Stimulated activated CD4-positive, alpha-beta T cell treated with anti-CD3 and anti-CD28 coated beads, Interleukin-15, amount 100 ng/mL, for 48 hours (primary cell): ENCODE results near the gene RAG2.

ENCODE experiments used
- DNase-seq, 2 donors: peaks; one replicate each; pipeline ENCODE4 v3.0.0-alpha.2; 2020; ENCODE audit warnings: low read depth in 2 of 2

The RAG2 gene

DNA sequence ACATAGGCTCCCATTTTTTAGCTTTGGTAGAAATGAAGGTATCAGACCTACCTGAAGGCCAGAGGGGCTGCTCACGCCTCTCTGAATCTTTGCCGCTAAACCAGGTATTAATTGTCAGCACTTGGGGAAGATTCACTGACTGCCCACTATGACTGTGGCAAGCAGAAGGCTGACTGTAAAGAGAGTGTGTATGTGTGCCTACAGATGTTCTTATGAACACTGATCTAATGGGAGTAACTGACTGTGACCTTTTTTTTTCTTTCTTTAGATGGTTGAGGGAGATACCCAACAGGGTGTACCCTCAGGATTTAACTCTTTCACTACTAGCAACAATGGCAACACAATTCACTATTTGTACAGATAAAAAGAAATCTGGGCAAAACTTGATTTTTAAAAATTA is at the start of gene RAG2:
Gene RAG2, minus strand, starts transcription at position 186 of the 400 bp plus-strand sequence. CDS start 4,068 bp downstream, outside the sequence.
- no peak for DNase-seq

DNA sequence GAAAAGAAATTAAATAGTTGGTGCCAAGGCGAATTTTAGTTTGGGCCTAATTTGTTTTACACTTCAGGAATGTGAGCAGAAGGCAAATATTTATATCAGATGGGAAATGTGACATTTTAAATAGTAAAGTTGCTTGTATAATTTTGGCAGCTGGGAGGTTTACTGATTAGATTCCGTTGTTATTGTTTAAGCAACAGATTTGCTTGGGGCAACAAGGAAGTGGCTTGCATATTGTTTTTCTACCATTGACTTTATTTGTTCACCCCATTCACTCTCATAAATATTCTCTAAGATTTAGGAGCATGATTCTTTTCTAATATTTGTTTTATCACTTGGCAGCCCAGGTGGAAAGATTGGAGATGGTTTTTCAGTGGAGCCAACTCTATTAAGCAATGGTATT is 40.5 kb upstream of the RAG2 start:
- no peak for DNase-seq

DNA sequence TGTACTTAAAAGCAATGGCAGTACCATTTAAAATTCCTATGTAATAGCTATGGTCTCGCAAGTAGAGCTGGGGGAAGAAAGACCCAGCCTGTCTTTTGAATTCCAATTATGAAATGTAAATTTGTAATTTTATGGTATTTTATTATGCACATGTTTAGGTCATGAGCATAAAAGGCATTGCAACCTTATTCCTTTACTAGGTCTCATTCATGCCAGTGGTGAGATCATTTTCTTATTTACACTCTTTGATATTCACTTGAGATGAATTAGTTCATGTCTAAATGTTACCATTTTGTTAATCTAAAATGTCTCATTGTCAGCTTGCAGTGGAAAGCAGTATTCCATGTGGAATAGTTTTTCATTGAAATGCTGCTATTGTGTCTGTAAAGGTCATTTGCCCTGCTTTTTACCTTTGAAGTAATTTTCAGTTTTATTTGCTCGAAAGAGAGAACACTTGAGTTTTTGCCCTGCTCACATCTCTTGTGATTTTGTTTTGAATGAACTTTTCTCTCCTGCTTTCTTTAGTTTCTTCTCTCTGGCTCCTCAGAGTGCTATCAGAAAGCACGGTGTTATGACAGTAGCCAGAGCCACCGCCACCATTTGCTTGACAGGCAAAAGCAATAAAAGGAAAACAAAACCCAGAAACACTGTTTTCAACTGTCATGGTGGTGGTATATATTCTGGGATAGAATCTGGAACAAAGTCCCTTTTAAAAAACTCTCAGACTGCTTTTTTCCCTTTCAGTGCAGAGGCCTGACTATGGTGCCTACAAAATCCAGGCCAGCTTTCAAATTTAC is 37.2 kb upstream of the RAG2 start:
- DNase-seq = no peak

DNA sequence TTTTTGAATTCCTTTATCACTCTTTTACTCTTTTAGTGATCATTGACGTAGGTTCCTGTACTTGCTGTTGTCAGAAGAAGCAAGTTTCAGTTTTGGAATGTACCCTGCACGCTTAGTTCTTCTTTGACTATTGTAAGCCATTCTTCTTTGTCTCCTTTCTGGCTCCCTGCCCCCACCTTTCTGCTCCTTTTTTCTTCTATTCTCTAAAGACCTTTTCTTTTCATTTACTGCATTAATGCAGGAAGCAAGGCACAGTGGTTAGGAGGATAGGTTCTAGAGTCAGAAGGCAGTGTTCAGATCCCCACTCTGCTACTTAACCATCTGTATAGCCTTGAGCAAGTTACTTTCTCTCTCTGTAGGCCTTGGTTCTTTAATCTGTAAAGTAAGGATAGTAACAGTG is 33.7 kb upstream of the RAG2 start:
- DNase-seq = no peak

DNA sequence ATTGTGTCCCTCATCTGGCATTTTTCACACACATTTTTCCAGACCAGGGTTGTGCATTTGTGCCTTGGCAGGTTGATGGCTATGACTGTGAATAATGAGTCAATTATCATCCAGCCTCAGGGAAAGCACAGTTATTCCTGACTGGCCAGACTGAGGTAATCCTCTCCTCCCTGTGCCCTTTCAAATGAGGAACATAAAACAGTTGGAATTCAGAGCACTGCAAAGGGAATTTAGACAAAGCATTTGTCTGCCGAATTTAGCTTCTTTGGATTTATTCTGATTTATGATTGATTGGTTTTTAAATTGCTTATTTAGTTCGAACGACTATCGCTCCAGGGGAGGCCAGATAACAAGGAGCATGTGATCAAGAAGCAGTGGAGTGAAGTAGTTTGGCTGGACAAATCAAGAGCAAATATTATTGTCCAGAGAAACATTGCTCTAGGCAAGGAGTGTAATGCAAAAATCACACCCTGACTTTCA is 30.8 kb upstream of the RAG2 start:
- no peak for DNase-seq

DNA sequence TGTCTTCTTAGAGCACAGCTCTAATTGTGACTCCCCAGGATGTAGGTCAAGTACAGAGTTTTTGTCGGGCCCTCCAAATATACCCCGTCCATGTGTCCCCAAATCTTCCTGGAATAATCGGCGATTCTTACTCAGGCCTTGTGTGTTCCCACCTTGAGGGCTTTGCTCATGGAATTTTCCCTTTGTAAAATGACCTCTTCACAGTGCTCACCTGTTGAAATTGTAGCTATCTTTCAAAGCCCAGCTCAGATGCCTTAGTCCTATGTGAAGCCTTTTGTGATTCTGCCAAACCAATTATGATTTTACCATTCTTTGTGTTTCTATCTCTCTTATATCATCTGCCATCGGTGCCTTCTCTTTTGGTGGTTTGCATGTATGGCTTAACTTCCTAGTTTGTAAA is 30.1 kb upstream of the RAG2 start:
- no peak for DNase-seq

DNA sequence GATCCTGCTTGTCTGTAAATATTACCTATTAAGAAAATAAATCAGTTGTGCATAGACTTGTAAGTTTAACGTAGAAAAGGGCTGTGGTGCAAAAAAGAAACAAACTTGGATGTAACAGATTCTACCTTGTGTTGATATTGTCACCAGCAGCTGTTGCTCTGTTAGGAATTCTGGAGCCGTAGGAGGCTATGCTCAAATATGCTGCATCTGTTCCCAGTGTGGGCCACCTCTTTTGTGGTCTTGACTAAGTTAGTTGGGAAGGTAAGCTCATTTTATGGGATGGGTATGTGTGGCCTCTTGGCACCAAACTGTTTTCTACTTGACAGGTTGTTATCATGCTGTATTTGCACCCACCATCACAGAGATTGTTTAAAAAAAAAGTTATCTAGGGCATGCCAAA is 29.4 kb upstream of the RAG2 start:
- DNase-seq = no peak

DNA sequence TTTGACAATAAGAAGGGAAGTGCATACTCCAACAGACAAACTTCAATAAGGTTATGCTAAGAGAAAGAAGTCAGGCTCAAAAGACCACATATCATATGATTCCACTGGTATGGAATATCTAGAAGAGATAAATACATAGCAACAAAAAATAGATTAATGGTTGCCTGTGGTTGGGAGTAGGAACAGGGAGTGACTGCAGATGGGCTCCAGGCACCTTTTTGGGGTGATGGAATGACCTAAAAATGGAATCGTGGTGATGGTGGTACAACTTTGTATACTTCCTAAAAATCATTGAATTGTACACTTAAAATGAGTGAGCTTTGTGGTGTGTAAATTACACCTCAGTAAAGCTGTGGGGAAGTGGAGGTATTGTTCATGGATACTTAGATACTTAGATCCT is 29.0 kb upstream of the RAG2 start:
- no peak for DNase-seq

DNA sequence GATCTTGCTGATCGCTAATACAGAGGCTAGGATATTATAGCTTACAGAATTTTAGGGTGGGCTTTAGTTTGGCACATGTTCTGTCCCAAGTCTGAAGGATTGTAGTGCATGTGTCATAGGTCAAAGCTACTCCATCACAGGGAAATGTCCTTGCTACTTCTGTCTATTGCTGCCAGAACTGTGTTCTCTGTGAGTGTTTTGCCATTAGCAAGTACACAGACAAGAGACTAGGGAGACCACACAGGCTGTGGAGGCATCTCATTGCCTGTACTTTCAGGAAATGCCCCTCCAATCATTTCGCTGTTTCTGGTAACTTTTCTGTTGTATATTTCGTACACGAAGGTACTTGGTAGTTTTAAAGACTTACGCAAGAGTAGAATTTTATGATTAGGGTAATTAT is 25.5 kb upstream of the RAG2 start:
- DNase-seq = no peak

DNA sequence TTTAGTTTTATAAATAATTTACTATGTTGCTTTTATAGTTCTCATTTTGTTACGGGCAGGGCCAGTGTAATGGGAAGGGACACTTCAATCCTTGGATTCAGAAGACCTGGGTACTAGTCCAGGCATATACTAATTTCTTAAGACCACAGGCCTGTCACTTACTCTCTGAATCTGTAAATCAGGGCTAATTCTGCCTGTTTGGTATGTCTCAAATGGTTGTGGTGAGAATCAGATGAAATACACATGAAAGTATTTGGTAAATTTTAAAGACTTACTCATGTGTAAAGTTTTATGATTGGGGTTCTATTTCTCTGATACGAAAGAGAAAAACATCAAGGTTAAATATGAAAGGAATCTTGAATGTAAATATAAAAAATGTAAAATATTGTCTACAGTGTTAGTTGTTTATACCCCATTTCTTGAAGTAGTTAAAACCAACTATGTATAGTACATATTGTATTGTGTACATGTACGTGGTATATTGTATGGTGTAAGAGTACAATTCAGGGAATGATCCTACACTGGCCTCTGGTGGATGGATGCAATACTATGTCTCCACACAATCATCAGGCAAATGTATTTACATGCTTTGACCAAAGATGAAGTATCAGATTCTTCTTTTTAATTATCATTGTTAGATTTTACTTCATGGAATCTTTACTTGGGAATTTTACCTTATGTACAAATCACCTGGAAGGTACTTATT is 24.5 kb upstream of the RAG2 start:
- DNase-seq = no peak

DNA sequence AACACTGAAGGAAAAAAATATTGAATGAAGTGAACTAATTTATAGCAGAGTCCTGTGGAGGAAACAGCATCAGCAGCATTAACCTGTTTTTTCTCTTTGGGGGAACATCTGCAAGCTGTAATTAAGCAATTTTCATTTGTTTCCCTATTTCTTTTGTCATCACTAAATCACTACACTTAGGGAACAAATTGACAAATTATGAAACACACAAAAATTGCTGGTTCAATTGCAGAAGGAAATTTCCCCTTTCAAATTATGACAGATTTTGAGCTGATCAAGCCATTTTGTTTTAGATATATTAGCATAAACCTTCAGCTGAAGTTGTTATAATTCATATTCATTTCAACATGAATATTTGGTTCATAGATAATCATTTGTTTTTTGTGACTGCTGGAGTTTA is 22.2 kb upstream of the RAG2 start:
- DNase-seq = no peak

DNA sequence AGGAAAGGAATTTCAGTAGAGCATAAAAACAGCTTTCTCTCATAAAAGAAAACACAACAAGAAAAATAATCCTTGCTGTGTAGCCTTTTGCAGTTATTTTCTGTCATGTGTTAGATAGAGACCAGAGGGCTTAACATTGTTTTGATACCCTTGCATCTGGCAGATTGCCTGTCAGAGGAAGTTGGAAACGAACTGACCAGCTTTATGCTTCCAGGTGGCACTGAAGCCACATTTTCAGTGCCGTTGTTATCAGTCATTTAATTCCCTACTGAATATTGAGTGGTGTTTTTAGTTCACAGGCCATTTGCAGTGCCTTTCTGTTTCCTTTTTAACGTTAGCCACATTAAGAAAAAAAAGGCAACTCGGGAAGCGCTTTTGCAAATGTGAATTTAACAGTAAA is 21.5 kb upstream of the RAG2 start:
- DNase-seq = no peak

DNA sequence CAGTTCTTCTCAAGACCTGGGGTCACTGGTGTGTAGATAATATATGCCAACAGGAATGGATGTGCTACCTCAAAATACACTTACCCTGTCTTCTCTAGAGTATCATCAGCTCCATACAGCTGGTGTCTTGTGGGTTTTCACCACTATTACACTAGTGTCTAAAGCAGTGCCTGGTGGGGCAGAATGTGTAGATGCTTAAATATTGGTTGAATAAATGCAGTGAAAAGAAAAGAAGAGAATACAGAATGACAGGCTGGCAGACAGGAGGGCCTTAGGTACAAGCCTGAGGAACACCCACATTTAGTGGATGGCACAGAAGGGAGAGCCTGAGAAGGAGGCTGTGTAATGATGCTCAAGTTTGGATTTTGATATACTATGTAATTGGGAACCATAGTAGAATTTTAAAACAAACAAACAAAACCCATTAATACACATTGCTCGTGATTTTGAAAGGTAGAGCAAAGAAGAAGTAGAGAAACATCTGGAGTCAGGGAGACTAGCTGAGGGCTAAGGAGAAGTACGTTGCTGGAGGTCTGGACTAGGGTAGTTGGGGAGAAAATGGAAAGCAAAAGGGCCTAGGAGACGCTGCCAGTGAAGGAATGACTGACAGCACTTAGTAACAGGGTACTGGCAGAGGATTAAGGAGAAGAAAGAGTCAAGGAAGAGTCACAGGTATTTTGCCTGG is 20.5 kb upstream of the RAG2 start:
- DNase-seq = no peak

DNA sequence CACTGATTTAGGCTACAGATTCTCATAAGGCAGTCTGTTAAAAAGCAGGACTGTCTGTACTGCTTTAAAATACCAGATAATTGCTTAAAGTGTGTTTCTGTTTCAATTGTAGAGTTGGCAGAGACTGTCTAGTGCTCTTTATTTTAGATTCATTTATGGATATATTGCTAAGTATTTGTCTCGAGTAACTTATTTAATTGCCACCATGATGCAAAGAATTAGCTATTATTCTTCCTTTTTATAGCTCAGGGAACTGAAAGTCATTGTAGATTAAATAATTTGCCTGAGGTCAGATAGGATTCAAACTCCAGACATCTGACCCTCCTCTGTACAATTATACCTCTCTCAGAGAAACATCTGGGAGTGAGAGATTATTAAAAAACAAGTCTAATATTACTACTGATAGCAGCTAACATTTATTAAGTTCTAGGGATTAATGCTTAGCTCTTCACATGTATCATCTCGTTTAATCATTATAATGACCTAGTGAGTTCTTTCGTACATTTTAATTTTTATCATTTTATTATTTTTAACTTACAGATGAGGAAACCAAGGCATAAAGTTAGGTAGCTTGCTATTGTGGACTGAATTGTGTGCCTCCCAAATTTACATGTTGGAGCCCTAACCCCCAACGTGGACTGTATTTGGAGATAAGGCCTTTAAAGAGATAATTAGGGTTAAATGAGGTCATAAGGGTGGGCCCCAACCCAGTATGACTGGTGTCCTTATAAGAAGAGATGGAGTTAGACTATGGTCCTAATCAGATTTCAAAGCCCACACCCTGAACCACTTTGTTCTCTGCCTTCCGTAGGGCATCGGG is 19.7 kb upstream of the RAG2 start:
- no peak for DNase-seq

DNA sequence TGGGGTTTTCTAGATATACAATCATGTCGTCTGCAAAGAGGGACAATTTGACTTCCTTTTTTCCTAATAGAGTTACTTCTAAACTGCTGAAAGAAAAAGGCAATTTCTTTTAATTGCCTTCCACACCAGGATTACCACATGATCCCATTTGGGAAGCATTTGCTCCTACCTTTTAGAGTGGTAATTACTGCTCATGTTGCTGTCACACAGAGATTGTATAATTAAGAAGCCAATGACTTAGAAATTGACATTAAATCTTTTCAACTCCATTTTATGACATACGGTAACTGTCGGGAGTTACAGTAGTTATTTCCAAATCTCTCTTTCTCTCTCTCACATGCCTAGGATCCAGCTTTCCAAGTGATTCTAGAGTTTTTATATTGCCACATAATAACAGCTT is 17.8 kb upstream of the RAG2 start:
- no peak for DNase-seq

DNA sequence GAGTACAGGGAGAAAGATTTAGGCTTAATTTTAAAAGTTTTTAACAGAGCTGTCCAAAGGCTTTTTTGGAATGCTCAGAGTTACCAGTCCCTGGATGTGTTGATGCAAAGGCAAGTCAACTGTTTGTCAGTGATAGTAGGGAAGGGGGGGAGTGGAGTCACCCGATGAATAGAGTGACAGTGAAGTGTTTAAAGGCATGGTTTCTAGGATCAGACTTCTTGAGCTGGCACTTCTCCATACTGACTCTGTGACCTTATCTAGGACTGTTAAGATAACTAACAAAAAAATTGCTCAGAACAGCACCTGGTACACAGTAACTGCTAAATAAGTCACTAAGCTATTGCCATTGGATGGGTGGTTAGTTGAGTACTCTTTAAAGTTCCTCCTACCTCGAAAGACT is 11.3 kb upstream of the RAG2 start:
- DNase-seq = no peak

DNA sequence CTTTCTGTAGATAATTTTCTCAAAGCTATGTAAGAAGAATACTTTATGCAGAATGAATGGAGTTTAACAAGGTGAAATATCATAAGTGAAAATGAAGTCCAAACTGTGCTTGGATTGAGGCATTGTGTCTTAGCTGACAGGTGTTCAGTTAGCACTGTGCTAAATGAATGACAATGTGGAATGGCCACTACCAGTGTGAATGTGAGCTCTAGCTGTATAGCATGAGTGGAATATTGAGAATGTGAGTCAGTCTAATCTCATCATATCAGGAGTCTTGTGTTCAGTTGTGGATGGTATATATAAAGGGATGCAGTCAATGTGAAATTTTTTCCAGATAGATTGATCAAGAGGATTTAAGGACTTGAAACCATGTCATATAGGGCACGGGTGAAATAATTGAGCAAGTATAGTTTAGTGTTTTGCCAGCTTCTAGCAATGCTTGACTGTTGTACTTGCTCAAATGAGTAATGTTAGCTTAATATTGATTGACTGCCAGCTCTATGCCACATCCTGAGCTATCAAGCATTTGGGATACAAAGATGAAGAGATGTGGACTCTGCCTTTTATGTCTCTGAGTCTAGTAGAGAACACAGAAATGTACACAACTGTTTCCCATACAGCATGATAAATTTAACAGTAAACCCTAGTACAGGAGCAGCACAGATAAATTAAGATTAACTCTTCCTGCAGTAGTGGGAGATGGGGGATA is 10.6 kb upstream of the RAG2 start:
- DNase-seq = no peak

DNA sequence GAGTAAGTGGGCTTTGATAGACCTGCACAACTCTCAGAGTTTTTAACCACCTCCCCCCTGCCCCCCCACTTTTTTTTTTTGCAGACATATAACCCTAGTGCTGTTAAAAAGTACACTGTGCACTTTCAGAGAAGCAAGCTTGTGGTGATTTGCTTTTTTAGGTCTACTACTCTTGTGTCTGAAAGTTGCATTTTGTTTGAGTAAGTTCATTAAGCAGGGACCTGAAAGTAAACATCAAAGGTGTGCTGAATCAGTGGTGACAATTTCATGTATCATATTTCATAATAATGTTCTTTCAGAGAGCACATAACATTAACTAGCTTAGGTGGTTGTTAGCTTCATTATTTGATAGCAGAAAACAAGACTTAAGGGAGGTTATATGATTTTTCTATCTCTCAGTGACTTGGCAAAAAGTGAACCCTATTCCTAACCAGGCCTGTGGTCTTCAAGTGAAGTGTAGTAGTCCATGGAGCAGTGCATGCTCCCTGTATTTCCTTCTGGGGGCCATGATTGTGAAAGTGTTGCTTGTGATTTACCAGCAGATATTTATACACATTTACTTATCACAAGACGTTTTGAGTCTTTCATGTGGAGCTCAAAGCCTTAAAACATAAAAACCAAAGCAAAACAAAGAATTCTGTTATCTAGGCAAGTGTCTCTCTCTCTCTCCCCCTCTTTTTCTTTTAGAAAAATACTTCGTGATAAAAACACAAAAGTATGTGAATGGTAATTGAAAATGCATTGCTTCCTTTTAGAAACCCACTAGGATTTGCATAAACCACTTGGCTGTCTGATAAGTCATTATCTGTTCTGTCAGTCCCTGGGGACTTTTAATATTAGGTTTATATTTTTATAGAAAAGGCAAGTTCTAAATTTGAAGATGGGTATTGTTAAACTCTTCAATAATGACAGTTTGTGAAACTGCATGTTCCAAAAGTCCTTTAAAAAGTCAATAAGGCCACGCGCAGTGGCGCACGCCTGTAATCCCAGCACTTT is 7.5 kb upstream of the RAG2 start:
- DNase-seq = no peak

DNA sequence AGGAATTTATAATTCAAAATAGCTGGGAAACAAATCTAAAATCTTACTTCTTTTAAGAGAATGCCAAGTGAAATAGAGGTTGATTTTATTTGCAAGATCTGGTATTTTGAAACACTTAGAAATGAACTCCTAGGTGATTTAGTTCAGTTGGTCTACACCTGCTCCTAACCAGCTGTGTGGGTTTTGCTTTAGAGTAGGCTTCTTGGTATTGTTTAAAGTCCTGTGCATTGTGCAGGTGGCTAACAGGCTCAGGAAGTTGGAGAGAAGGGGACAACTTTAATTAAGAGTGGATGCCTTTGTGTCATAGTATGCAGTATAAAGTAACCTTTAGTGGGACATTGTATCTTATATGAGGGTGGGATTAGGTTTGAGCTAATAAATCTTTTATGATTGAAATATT is 4.1 kb upstream of the RAG2 start:
- DNase-seq = no peak

DNA sequence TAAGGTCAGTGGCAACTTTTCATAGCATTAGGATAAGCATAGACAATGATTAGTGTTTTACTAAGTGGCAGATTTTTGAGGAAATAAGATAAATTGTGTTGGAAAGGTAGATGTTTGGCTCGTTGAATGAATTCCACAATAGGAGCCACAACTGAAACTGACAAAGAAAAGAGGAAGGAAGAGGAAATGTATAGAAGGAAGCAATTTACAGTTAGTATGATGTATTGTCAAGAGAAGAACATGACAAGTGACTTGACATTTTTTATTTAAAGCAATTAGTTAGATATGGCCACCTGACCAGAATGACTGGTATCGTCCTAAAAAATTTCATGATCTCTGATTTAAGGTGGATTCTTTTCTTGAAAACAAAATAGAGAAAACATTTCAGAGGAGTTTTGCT is 3.1 kb upstream of the RAG2 start:
- no peak for DNase-seq
